GM19239 (cell line): ENCODE results near the gene IQCM.

Source experiments
- DNase-seq: peaks from one replicate; pipeline ENCODE4 v3.0.0; 2011; ENCODE audit warnings: low spot score; ENCODE audit not compliant: insufficient read length
- FAIRE-seq: peaks from 2 replicates; lab custom pipeline; 2011; peaks lifted over from hg19 to GRCh38; lab: Jason Lieb, UNC

The IQCM gene

GRCh38 chr4:149716728-149717127 lies 98.9 kb downstream of the IQCM start:
- FAIRE-seq (no peak), DNase-seq (no peak)

- FAIRE-seq (no peak), DNase-seq (no peak)
Measured at GRCh38 chr4:149715822-149716585, 99.6 kb downstream of the IQCM start.

- FAIRE-seq (no peak), DNase-seq (no peak)
Measured at GRCh38 chr4:149713031-149713430, 102.6 kb downstream of the IQCM start.

- DNase-seq = no peak
- no peak for FAIRE-seq
Measured at GRCh38 chr4:149711593-149712365, 103.9 kb downstream of the IQCM start.

- DNase-seq (no peak), FAIRE-seq (no peak)
Measured at GRCh38 chr4:149709640-149710039, 106.0 kb downstream of the IQCM start.

GRCh38 chr4:149708513-149709130 lies 107.0 kb downstream of the IQCM start:
- FAIRE-seq (no peak), DNase-seq (no peak)

GRCh38 chr4:149707862-149708261 lies 107.8 kb downstream of the IQCM start:
- FAIRE-seq = no peak
- DNase-seq = no peak

- no peak for DNase-seq
- FAIRE-seq = no peak
Measured at GRCh38 chr4:149706942-149707341, 108.7 kb downstream of the IQCM start.

- FAIRE-seq = no peak
- no peak for DNase-seq
Measured at GRCh38 chr4:149702414-149703293, 113.0 kb downstream of the IQCM start.

GRCh38 chr4:149701435-149702156 lies 114.0 kb downstream of the IQCM start:
- FAIRE-seq = no peak

GRCh38 chr4:149700272-149700671 lies 115.4 kb downstream of the IQCM start:
- FAIRE-seq (no peak), DNase-seq (no peak)

More at GRCh38 chr4:149701435-149702156, 114.0 kb downstream of the IQCM start:
- DNase-seq = no peak

GRCh38 chr4:149699642-149700041 lies 116.0 kb downstream of the IQCM start:
- FAIRE-seq = no peak
- DNase-seq = no peak

GRCh38 chr4:149690726-149691125 lies 124.9 kb downstream of the IQCM start:
- DNase-seq (no peak), FAIRE-seq (no peak)

- FAIRE-seq (no peak), DNase-seq (no peak)
Measured at GRCh38 chr4:149684516-149684915, 131.1 kb downstream of the IQCM start.

- DNase-seq (no peak), FAIRE-seq (no peak)
Measured at GRCh38 chr4:149676076-149676475, 139.6 kb downstream of the IQCM start.

- FAIRE-seq (no peak), DNase-seq (no peak)
Measured at GRCh38 chr4:149645790-149646189, 169.9 kb downstream of the IQCM start.

GRCh38 chr4:149638073-149638472 lies 177.6 kb downstream of the IQCM start:
- no peak for DNase-seq
- no peak for FAIRE-seq

- DNase-seq (no peak), FAIRE-seq (no peak)
Measured at GRCh38 chr4:149634368-149634767, 181.3 kb downstream of the IQCM start.

GRCh38 chr4:149631629-149632028 lies 184.0 kb downstream of the IQCM start:
- no peak for FAIRE-seq
- DNase-seq = no peak

GRCh38 chr4:149630064-149630463 lies 185.6 kb downstream of the IQCM start:
- FAIRE-seq (no peak), DNase-seq (no peak)
